HEK293 (cell line): ENCODE data around the gene KLRC4.

ENCODE experiments used
- MEIS1 ChIP-seq: sonication (generic); formaldehyde crosslinking; IDR thresholded peaks from 2 replicates; pipeline ENCODE4 v1.8.1; 2022; ENCODE audit warnings: missing genetic modification reagents, mild to moderate bottlenecking, borderline replicate concordance
- OVOL3 ChIP-seq: fragments of 450-650 bp; formaldehyde crosslinking; IDR thresholded peaks from 2 replicates; pipeline ENCODE4 v1.5.1; 2016; ENCODE audit warnings: missing biosample characterization, missing genetic modification characterization
- SCRT2 ChIP-seq: fragments of 450-650 bp; formaldehyde crosslinking; IDR thresholded peaks from 2 replicates; pipeline ENCODE4 v1.5.1; 2016; ENCODE audit warnings: missing biosample characterization, missing genetic modification characterization
- SP3 ChIP-seq: fragments of 450-650 bp; formaldehyde crosslinking; IDR thresholded peaks from 2 replicates; pipeline ENCODE4 v1.5.1; 2016; ENCODE audit warnings: missing biosample characterization, missing genetic modification characterization
- ZEB2 ChIP-seq: fragments of 450-650 bp; formaldehyde crosslinking; IDR thresholded peaks from 2 replicates; pipeline ENCODE4 v1.5.1; 2016; ENCODE audit warnings: missing biosample characterization, missing genetic modification characterization
- ZFHX2 ChIP-seq: fragments of 450-650 bp; formaldehyde crosslinking; conservative IDR thresholded peaks from 2 replicates; pipeline ENCODE4 v1.5.1; 2016; ENCODE audit warnings: missing biosample characterization, missing genetic modification characterization
- ZNF114 ChIP-seq: fragments of 450-650 bp; formaldehyde crosslinking; IDR thresholded peaks from 2 replicates; pipeline ENCODE4 v1.5.0; 2017; ENCODE audit warnings: missing biosample characterization, missing genetic modification characterization
- ZNF175 ChIP-seq: fragments of 450-650 bp; formaldehyde crosslinking; IDR thresholded peaks from 2 replicates; pipeline ENCODE4 v1.5.1; 2016; ENCODE audit warnings: missing biosample characterization, missing genetic modification characterization
- ZNF19 ChIP-seq: fragments of 450-650 bp; formaldehyde crosslinking; IDR thresholded peaks from 2 replicates; pipeline ENCODE4; 2016; ENCODE audit warnings: missing biosample characterization, missing genetic modification characterization, low read depth
- ZNF248 ChIP-seq: fragments of 450-650 bp; formaldehyde crosslinking; IDR thresholded peaks from 2 replicates; pipeline ENCODE4 v1.5.1; 2017; ENCODE audit warnings: missing biosample characterization, missing genetic modification characterization
- ZNF433 ChIP-seq: fragments of 450-650 bp; formaldehyde crosslinking; IDR thresholded peaks from 2 replicates; pipeline ENCODE4 v1.5.1; 2016; ENCODE audit warnings: missing biosample characterization, missing genetic modification characterization, low read depth
- ZNF501 ChIP-seq: fragments of 450-650 bp; formaldehyde crosslinking; IDR thresholded peaks from 2 replicates; pipeline ENCODE4 v1.5.1; 2016; ENCODE audit warnings: missing biosample characterization, missing genetic modification characterization
- ZNF529 ChIP-seq: fragments of 450-650 bp; formaldehyde crosslinking; IDR thresholded peaks from 2 replicates; pipeline ENCODE4 v1.5.1; 2017; ENCODE audit warnings: missing genetic modification characterization, missing biosample characterization; ENCODE audit not compliant: insufficient replicate concordance
- ZNF548 ChIP-seq: fragments of 450-650 bp; formaldehyde crosslinking; IDR thresholded peaks from 2 replicates; pipeline ENCODE4 v1.5.1; 2016; ENCODE audit warnings: missing biosample characterization, missing genetic modification characterization
- ZNF707 ChIP-seq: fragments of 450-650 bp; formaldehyde crosslinking; IDR thresholded peaks from 2 replicates; pipeline ENCODE4 v1.5.1; 2016; ENCODE audit warnings: missing biosample characterization, missing genetic modification characterization
- ZNF777 ChIP-seq: fragments of 450-650 bp; formaldehyde crosslinking; IDR thresholded peaks from 2 replicates; pipeline ENCODE4 v1.5.1; 2017; ENCODE audit warnings: missing biosample characterization, missing genetic modification characterization, borderline replicate concordance
- TF ChIP-seq, protein P1 (sequence below): fragments of 450-650 bp; formaldehyde crosslinking; IDR thresholded peaks from 2 replicates; pipeline ENCODE4 v1.5.1; 2016; ENCODE audit warnings: missing biosample characterization, missing genetic modification characterization, low read depth
- TF ChIP-seq, protein P2 (sequence below): fragments of 450-650 bp; formaldehyde crosslinking; IDR thresholded peaks from 2 replicates; pipeline ENCODE4 v1.5.1; 2017; ENCODE audit warnings: missing biosample characterization, missing genetic modification characterization
- TF ChIP-seq, protein P3 (sequence below): fragments of 450-650 bp; formaldehyde crosslinking; IDR thresholded peaks from 2 replicates; pipeline ENCODE4 v1.5.1; 2016; ENCODE audit warnings: missing biosample characterization, missing genetic modification characterization, borderline replicate concordance
- TF ChIP-seq, protein P4 (sequence below): fragments of 450-650 bp; formaldehyde crosslinking; IDR thresholded peaks from 2 replicates; pipeline ENCODE4 v1.5.1; 2016; ENCODE audit warnings: missing biosample characterization, missing genetic modification characterization
- TF ChIP-seq, protein P5 (sequence below): fragments of 450-650 bp; formaldehyde crosslinking; IDR thresholded peaks from 2 replicates; pipeline ENCODE4 v1.5.1; 2016; ENCODE audit warnings: missing biosample characterization, missing genetic modification characterization
- TF ChIP-seq, protein P6 (sequence below): fragments of 450-650 bp; formaldehyde crosslinking; IDR thresholded peaks from 2 replicates; pipeline ENCODE4; 2016; ENCODE audit warnings: missing biosample characterization, missing genetic modification characterization

Gene KLRC4

DNA sequence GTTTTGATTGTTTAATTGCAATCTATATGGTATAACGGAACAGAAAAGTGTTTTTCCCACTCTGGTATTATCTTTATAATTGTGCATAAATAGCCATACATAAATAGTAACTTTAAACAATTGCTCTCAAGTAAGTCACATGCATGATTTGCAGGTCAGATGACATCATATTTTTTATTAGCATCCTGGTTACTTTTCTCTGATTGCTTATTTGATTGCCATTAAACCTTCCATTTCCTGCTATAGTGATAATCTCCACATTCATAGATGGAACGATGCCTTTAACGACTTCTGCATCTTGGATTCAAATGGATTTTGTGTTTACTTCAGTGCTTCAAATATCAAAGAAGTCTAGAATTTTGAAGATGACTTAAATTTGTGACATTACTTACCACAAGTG lies 16.3 kb downstream of the KLRC4 start (continued):
- TF ChIP-seq, protein P1, sequence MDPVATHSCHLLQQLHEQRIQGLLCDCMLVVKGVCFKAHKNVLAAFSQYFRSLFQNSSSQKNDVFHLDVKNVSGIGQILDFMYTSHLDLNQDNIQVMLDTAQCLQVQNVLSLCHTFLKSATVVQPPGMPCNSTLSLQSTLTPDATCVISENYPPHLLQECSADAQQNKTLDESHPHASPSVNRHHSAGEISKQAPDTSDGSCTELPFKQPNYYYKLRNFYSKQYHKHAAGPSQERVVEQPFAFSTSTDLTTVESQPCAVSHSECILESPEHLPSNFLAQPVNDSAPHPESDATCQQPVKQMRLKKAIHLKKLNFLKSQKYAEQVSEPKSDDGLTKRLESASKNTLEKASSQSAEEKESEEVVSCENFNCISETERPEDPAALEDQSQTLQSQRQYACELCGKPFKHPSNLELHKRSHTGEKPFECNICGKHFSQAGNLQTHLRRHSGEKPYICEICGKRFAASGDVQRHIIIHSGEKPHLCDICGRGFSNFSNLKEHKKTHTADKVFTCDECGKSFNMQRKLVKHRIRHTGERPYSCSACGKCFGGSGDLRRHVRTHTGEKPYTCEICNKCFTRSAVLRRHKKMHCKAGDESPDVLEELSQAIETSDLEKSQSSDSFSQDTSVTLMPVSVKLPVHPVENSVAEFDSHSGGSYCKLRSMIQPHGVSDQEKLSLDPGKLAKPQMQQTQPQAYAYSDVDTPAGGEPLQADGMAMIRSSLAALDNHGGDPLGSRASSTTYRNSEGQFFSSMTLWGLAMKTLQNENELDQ (tag by site-specific recombination), result no peak
- no peak for TF ChIP-seq ZNF707 (tag by site-specific recombination)
- TF ChIP-seq ZNF19 (tag by site-specific recombination), result no peak
- no peak for TF ChIP-seq ZNF548 (tag by site-specific recombination)
- TF ChIP-seq MEIS1, result no peak
- no peak for TF ChIP-seq ZNF433 (tag by site-specific recombination)
- TF ChIP-seq, protein P2, sequence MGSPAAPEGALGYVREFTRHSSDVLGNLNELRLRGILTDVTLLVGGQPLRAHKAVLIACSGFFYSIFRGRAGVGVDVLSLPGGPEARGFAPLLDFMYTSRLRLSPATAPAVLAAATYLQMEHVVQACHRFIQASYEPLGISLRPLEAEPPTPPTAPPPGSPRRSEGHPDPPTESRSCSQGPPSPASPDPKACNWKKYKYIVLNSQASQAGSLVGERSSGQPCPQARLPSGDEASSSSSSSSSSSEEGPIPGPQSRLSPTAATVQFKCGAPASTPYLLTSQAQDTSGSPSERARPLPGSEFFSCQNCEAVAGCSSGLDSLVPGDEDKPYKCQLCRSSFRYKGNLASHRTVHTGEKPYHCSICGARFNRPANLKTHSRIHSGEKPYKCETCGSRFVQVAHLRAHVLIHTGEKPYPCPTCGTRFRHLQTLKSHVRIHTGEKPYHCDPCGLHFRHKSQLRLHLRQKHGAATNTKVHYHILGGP (tag by site-specific recombination), result 0 out of 2 replicates have a peak, but pooled peaks have one; percentile 48
- TF ChIP-seq ZFHX2 (tag by site-specific recombination), result no peak
- TF ChIP-seq ZNF248 (tag by site-specific recombination), result no peak
- TF ChIP-seq ZNF175, result no peak
- TF ChIP-seq, protein P3, sequence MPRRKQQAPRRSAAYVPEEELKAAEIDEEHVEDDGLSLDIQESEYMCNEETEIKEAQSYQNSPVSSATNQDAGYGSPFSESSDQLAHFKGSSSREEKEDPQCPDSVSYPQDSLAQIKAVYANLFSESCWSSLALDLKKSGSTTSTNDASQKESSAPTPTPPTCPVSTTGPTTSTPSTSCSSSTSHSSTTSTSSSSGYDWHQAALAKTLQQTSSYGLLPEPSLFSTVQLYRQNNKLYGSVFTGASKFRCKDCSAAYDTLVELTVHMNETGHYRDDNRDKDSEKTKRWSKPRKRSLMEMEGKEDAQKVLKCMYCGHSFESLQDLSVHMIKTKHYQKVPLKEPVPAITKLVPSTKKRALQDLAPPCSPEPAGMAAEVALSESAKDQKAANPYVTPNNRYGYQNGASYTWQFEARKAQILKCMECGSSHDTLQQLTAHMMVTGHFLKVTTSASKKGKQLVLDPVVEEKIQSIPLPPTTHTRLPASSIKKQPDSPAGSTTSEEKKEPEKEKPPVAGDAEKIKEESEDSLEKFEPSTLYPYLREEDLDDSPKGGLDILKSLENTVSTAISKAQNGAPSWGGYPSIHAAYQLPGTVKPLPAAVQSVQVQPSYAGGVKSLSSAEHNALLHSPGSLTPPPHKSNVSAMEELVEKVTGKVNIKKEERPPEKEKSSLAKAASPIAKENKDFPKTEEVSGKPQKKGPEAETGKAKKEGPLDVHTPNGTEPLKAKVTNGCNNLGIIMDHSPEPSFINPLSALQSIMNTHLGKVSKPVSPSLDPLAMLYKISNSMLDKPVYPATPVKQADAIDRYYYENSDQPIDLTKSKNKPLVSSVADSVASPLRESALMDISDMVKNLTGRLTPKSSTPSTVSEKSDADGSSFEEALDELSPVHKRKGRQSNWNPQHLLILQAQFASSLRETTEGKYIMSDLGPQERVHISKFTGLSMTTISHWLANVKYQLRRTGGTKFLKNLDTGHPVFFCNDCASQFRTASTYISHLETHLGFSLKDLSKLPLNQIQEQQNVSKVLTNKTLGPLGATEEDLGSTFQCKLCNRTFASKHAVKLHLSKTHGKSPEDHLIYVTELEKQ, result peak; percentile 51; the same call in 1 of the 2 replicates
- TF ChIP-seq ZNF529 (tag by site-specific recombination), result no peak
- TF ChIP-seq, protein P4, sequence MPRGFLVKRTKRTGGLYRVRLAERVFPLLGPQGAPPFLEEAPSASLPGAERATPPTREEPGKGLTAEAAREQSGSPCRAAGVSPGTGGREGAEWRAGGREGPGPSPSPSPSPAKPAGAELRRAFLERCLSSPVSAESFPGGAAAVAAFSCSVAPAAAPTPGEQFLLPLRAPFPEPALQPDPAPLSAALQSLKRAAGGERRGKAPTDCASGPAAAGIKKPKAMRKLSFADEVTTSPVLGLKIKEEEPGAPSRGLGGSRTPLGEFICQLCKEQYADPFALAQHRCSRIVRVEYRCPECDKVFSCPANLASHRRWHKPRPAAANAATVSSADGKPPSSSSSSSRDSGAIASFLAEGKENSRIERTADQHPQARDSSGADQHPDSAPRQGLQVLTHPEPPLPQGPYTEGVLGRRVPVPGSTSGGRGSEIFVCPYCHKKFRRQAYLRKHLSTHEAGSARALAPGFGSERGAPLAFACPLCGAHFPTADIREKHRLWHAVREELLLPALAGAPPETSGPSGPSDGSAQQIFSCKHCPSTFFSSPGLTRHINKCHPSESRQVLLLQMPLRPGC (tag by site-specific recombination), result peak; percentile 29; the same call in 1 of the 2 replicates
- no peak for TF ChIP-seq SCRT2
- TF ChIP-seq OVOL3 (tag by site-specific recombination), result no peak
- TF ChIP-seq ZNF777 (tag by site-specific recombination), result no peak
- TF ChIP-seq, protein P5, sequence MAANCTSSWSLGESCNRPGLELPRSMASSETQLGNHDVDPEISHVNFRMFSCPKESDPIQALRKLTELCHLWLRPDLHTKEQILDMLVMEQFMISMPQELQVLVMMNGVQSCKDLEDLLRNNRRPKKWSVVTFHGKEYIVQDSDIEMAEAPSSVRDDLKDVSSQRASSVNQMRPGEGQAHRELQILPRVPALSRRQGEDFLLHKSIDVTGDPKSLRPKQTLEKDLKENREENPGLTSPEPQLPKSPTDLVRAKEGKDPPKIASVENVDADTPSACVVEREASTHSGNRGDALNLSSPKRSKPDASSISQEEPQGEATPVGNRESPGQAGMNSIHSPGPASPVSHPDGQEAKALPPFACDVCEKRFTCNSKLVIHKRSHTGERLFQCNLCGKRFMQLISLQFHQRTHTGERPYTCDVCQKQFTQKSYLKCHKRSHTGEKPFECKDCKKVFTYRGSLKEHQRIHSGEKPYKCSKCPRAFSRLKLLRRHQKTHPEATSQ (tag by site-specific recombination), result no peak
- TF ChIP-seq, protein P6, sequence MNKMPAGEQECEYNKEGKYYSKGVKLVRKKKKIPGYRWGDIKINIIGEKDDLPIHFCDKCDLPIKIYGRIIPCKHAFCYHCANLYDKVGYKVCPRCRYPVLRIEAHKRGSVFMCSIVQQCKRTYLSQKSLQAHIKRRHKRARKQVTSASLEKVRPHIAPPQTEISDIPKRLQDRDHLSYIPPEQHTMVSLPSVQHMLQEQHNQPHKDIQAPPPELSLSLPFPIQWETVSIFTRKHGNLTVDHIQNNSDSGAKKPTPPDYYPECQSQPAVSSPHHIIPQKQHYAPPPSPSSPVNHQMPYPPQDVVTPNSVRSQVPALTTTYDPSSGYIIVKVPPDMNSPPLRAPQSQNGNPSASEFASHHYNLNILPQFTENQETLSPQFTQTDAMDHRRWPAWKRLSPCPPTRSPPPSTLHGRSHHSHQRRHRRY, result no peak
- no peak for TF ChIP-seq SP3 (tag by site-specific recombination)
- TF ChIP-seq ZNF501 (tag by site-specific recombination), result no peak
- TF ChIP-seq ZNF114 (tag by site-specific recombination), result no peak
- TF ChIP-seq ZEB2 (tag by site-specific recombination), result 0 out of 2 replicates have a peak, but pooled peaks have one; percentile 14
